ENCODE measurements around the gene TARBP1.
"Not testable (repeated sequence)": the region's sequence is repeated elsewhere in the genome, so short reads cannot be mapped to it uniquely, and the experiment has no call there.

Gene TARBP1

GRCh38 chr1:234402939-234403338, 76.0 kb downstream of the TARBP1 start:
- TF ChIP-seq CTCF (IDR thresholded peaks at IDR 0.05; ENCODE audit: control insufficient read depth, extremely low read depth, insufficient read depth): no peak
- no peak for DNase-seq (ENCODE audit: low read depth)
- H3K4me3 ChIP-seq (ENCODE audit: low read depth, low read length): no peak overlapping the region

GRCh38 chr1:234401658-234402057, 77.3 kb downstream of the TARBP1 start:
- no peak overlapping the region for H3K4me3 ChIP-seq (ENCODE audit: low read depth, low read length)
- no peak for DNase-seq (ENCODE audit: low read depth)
- TF ChIP-seq CTCF (IDR thresholded peaks at IDR 0.05; ENCODE audit: control insufficient read depth, extremely low read depth, insufficient read depth): no peak

GRCh38 chr1:234400773-234401172, 78.2 kb downstream of the TARBP1 start:
- TF ChIP-seq CTCF (IDR thresholded peaks at IDR 0.05; ENCODE audit: control insufficient read depth, extremely low read depth, insufficient read depth): no peak
- DNase-seq (ENCODE audit: low read depth): no peak
- H3K4me3 ChIP-seq (ENCODE audit: low read depth, low read length): no peak overlapping the region

GRCh38 chr1:234399515-234399914, 79.5 kb downstream of the TARBP1 start:
- not testable (repeated sequence) for H3K4me3 ChIP-seq (ENCODE audit: low read depth, low read length); DNase-seq (ENCODE audit: low read depth)

- H3K4me3 ChIP-seq (ENCODE audit: low read depth, low read length): no peak overlapping the region
- TF ChIP-seq CTCF (IDR thresholded peaks at IDR 0.05; ENCODE audit: control insufficient read depth, extremely low read depth, insufficient read depth): no peak
- no peak for DNase-seq (ENCODE audit: low read depth)
These were observed 80.1 kb downstream of the TARBP1 start for GRCh38 chr1:234398849-234399381.

GRCh38 chr1:234397732-234398131, 81.2 kb downstream of the TARBP1 start:
- no peak for DNase-seq (ENCODE audit: low read depth)
- TF ChIP-seq CTCF (IDR thresholded peaks at IDR 0.05; ENCODE audit: control insufficient read depth, extremely low read depth, insufficient read depth): no peak
- no peak overlapping the region for H3K4me3 ChIP-seq (ENCODE audit: low read depth, low read length)

- no peak for DNase-seq (ENCODE audit: low read depth)
- no peak overlapping the region for H3K4me3 ChIP-seq (ENCODE audit: low read depth, low read length)
- TF ChIP-seq CTCF (IDR thresholded peaks at IDR 0.05; ENCODE audit: control insufficient read depth, extremely low read depth, insufficient read depth): no peak
These were observed 82.1 kb downstream of the TARBP1 start for GRCh38 chr1:234396871-234397270.

Measured in LNCaP clone FGC (cell line).